DMS114 treated with DMSO at 0.1 percent for 48 hours (cell line): ENCODE data around the gene NME1.
"Not testable (repeated sequence)": the region's sequence is repeated elsewhere in the genome, so short reads cannot be mapped to it uniquely, and the experiment has no call there.

Experiments
- DNase-seq: peaks from one replicate; lab custom pipeline; 2025; ENCODE audit not compliant: unreplicated experiment; lab: John Stamatoyannopoulos, UW

The NME1 gene

GRCh38 chr17:51153210-51154072 lies at the start of gene NME1:
NME1 (plus strand) TSS chr17:51153559; CDS start chr17:51155655, 2,096 bp downstream.
- peak; percentile 97 for DNase-seq

- DNase-seq: no peak
Observed at GRCh38 chr17:51107778-51108177, 45.6 kb upstream of the NME1 start.

GRCh38 chr17:51112303-51113222 lies 40.8 kb upstream of the NME1 start:
- DNase-seq: not testable (repeated sequence)

GRCh38 chr17:51115179-51115578 lies 38.2 kb upstream of the NME1 start:
- no peak for DNase-seq

GRCh38 chr17:51118330-51119195 lies 34.8 kb upstream of the NME1 start:
- no peak for DNase-seq

GRCh38 chr17:51119415-51120356 lies 33.7 kb upstream of the NME1 start:
- peak; percentile 57 for DNase-seq

- no peak for DNase-seq
Observed at GRCh38 chr17:51120357-51120738, 33.0 kb upstream of the NME1 start.

- DNase-seq: peak; percentile 90
Observed at GRCh38 chr17:51120739-51121619, 32.4 kb upstream of the NME1 start, which contains the start of gene SPAG9. SPAG9 (minus strand) TSS chr17:51120868; CDS start chr17:51120656, 212 bp downstream.

- no peak for DNase-seq
Observed at GRCh38 chr17:51121620-51122472, 31.5 kb upstream of the NME1 start.

- not testable (repeated sequence) for DNase-seq
Observed at GRCh38 chr17:51122473-51123115, 30.8 kb upstream of the NME1 start.

- DNase-seq: no peak
Observed at GRCh38 chr17:51124640-51125503, 28.5 kb upstream of the NME1 start.

GRCh38 chr17:51128076-51128475 lies 25.3 kb upstream of the NME1 start:
- no peak for DNase-seq

GRCh38 chr17:51132964-51133319 lies 20.4 kb upstream of the NME1 start:
- DNase-seq: no peak

GRCh38 chr17:51133365-51133764 lies 20.0 kb upstream of the NME1 start:
- DNase-seq: no peak

- no peak for DNase-seq
Observed at GRCh38 chr17:51135956-51136355, 17.4 kb upstream of the NME1 start.

GRCh38 chr17:51142597-51142996 lies 10.8 kb upstream of the NME1 start:
- DNase-seq: no peak
